PFSK-1 (cell line): Measurements from ENCODE around the gene SFT2D3.

Experiments
- FOXP2 ChIP-seq: optimal IDR thresholded peaks from 2 replicates; pipeline ENCODE3; 2011; ENCODE audit warnings: borderline replicate concordance, control low read depth, inconsistent platforms; ENCODE audit not compliant: insufficient read depth; ENCODE audit errors: extremely low read length, extremely low read depth
- POLR2AphosphoS5 ChIP-seq: IDR thresholded peaks from 2 replicates; pipeline ENCODE4 v1.6.1; 2012; ENCODE audit warnings: low read depth, mild to moderate bottlenecking, control low read depth, low read length, moderate library complexity
- REST ChIP-seq, 2 experiments: IDR thresholded peaks; 2 replicates each; pipeline versions ENCODE4 v1.6.1 to v1.8.0; 2011 to 2012; ENCODE audit warnings: low read depth in 2 of 2, low read length in 2 of 2, control low read depth in 1 of 2, inconsistent platforms in 1 of 2, mild to moderate bottlenecking in 1 of 2, moderate library complexity in 1 of 2; ENCODE audit not compliant: insufficient read depth in 1 of 2
- SIN3A ChIP-seq: IDR thresholded peaks from 2 replicates; pipeline ENCODE4 v1.6.1; 2012; ENCODE audit warnings: mild to moderate bottlenecking, low read length, moderate library complexity, borderline replicate concordance; ENCODE audit not compliant: insufficient read depth
- TAF1 ChIP-seq: IDR thresholded peaks from 2 replicates; pipeline ENCODE4 v1.6.1; 2012; ENCODE audit warnings: low read length, control low read depth, borderline replicate concordance; ENCODE audit not compliant: insufficient read depth

Gene SFT2D3

GRCh38 chr2:127705391-127706065 lies 4.2 kb downstream of the SFT2D3 start:
- TF ChIP-seq FOXP2 (no peak), POLR2AphosphoS5 (peak; percentile 18; the same call in 1 of the 2 replicates)

- TF ChIP-seq TAF1 (no peak), POLR2AphosphoS5 (no peak), SIN3A (no peak), REST (IDR thresholded peaks at IDR 0.05; ENCODE audit: insufficient read depth in 1 of 2, low read depth in 2 of 2, low read length in 2 of 2) (no peak), FOXP2 (no peak)
Observed at GRCh38 chr2:127706215-127706990, 5.1 kb downstream of the SFT2D3 start.

GRCh38 chr2:127707890-127708648 lies 6.8 kb downstream of the SFT2D3 start:
- no peak for TF ChIP-seq SIN3A
- no peak for TF ChIP-seq TAF1
- TF ChIP-seq FOXP2, result no peak
- TF ChIP-seq REST (IDR thresholded peaks at IDR 0.05; ENCODE audit: insufficient read depth in 1 of 2, low read depth in 2 of 2, low read length in 2 of 2), result no peak
- no peak for TF ChIP-seq POLR2AphosphoS5

- no peak for TF ChIP-seq FOXP2
- TF ChIP-seq REST (IDR thresholded peaks at IDR 0.05; ENCODE audit: insufficient read depth in 1 of 2, low read depth in 2 of 2, low read length in 2 of 2), result no peak
- no peak for TF ChIP-seq SIN3A
- no peak for TF ChIP-seq POLR2AphosphoS5
- TF ChIP-seq TAF1, result no peak
Observed at GRCh38 chr2:127709336-127709735, 8.0 kb downstream of the SFT2D3 start.

GRCh38 chr2:127712999-127713398 lies 11.7 kb downstream of the SFT2D3 start:
- TF ChIP-seq SIN3A, result no peak
